Measurements from ENCODE around the gene PXK.

PXK gene

DNA sequence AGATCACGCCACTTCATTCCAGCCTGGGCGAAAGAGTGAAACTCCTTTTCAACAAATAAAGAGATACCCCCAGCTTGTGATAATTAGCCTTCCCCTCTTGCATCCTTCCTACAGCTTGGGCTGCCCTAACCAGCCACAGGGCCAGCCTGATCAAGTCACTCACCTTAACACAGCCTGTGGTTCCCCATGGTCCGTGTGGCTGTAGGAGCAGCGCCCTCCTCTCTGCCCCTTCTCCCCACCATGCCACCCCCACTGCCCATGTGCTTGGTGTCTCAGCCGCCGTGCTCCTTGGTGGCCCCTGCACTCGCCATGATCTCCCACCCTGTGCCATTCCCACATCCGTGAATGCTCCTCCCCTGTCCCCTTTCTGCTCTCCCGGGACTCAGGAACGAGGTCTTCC lies 39.8 kb upstream of the PXK start:
- CTCF ChIA-PET, result interaction anchor here (0.6 kb wide), 1 partner anchor 60 kb away, joined by 3 read pairs; no protein-coding TSS in a partner anchor
- DNase-seq (ENCODE audit: low spot score), result no peak
- TF ChIP-seq, protein P1, sequence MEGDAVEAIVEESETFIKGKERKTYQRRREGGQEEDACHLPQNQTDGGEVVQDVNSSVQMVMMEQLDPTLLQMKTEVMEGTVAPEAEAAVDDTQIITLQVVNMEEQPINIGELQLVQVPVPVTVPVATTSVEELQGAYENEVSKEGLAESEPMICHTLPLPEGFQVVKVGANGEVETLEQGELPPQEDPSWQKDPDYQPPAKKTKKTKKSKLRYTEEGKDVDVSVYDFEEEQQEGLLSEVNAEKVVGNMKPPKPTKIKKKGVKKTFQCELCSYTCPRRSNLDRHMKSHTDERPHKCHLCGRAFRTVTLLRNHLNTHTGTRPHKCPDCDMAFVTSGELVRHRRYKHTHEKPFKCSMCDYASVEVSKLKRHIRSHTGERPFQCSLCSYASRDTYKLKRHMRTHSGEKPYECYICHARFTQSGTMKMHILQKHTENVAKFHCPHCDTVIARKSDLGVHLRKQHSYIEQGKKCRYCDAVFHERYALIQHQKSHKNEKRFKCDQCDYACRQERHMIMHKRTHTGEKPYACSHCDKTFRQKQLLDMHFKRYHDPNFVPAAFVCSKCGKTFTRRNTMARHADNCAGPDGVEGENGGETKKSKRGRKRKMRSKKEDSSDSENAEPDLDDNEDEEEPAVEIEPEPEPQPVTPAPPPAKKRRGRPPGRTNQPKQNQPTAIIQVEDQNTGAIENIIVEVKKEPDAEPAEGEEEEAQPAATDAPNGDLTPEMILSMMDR (conservative IDR thresholded peaks at IDR 0.05; ENCODE audit: low read depth), result no peak
- no peak overlapping the region for H3K27ac ChIP-seq
- POLR2A ChIA-PET (ENCODE audit: low non-redundant PET), result no interaction called here

DNA sequence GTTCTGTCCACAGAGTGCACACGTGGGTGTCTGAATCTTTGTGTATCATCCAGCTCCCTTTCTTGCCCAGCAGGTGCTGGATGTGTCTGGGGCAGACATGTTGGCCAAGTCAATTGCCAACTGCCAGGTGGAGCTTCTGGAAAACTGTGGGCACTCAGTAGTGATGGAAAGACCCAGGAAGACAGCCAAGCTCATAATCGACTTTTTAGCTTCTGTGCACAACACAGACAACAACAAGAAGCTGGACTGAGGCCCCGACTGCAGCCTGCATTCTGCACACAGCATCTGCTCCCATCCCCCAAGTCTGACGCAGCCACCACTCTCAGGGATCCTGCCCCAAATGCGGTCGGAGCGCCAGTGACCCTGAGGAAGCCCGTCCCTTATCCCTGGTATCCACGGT lies 39.2 kb upstream of the PXK start:
- no peak for DNase-seq (ENCODE audit: low spot score)
- TF ChIP-seq, protein P1 (conservative IDR thresholded peaks at IDR 0.05; ENCODE audit: low read depth), result no peak
- ChIA-PET CTCF (no interaction called here), POLR2A (ENCODE audit: low non-redundant PET) (no interaction called here)
- no peak overlapping the region for H3K27ac ChIP-seq

- no peak overlapping the region for H3K27ac ChIP-seq
- ChIA-PET POLR2A (ENCODE audit: low non-redundant PET) (no interaction called here), CTCF (interaction anchor here (0.6 kb wide), 1 partner anchor 9 kb away, joined by 5 read pairs; no protein-coding TSS in a partner anchor)
- TF ChIP-seq, protein P1 (conservative IDR thresholded peaks at IDR 0.05; ENCODE audit: low read depth), result no peak
- DNase-seq (ENCODE audit: low spot score), result no peak
Observed at GRCh38 chr3:58296269-58296668, 36.4 kb upstream of the PXK start.

- no peak overlapping the region for H3K27ac ChIP-seq
- DNase-seq (ENCODE audit: low spot score), result no peak
- ChIA-PET POLR2A (ENCODE audit: low non-redundant PET) (no interaction called here), CTCF (no interaction called here)
- TF ChIP-seq, protein P1 (conservative IDR thresholded peaks at IDR 0.05; ENCODE audit: low read depth), result no peak
Observed at GRCh38 chr3:58296843-58297242, 35.8 kb upstream of the PXK start.

- ChIA-PET POLR2A (ENCODE audit: low non-redundant PET) (no interaction called here), CTCF (interaction anchor here (1.0 kb wide), 1 partner anchor 80 kb away, joined by 3 read pairs; no protein-coding TSS in a partner anchor)
Observed at GRCh38 chr3:58298190-58298589, 34.5 kb upstream of the PXK start.

DNA sequence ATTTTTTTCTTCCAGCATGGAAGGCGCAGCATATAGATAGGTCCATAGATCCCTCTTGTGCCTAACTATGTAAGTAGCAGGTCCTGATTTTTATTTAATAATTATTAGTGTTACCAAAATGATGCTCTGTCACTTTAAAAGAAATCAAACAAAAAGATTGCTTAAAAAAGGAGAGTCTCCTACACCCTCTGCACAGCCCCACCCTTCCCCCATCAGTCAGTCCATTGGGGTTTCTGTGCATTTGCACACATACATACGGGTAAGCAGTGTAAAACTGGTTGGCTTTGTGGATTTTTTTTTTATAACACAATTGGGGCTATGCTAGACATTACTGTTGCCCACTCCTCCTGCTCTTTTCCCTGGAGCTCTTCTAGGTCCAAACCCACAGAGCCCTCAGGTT lies 33.6 kb upstream of the PXK start:
- TF ChIP-seq, protein P1 (conservative IDR thresholded peaks at IDR 0.05; ENCODE audit: low read depth), result no peak
- CTCF ChIA-PET, result interaction anchor here (1.0 to 1.4 kb wide), 2 partner anchors 81 to 113 kb away, joined by 3 read pairs; no protein-coding TSS in a partner anchor
- no peak for DNase-seq (ENCODE audit: low spot score)
- H3K27ac ChIP-seq, result no peak overlapping the region
- POLR2A ChIA-PET (ENCODE audit: low non-redundant PET), result no interaction called here

More at GRCh38 chr3:58298190-58298589, 34.5 kb upstream of the PXK start:
- no peak overlapping the region for H3K27ac ChIP-seq
- TF ChIP-seq, protein P1 (conservative IDR thresholded peaks at IDR 0.05; ENCODE audit: low read depth), result no peak
- DNase-seq (ENCODE audit: low spot score), result no peak

Data from RWPE1 (cell line).